Ramos (cell line): ENCODE data around the gene HNRNPF.

Source experiments
- in situ Hi-C: fragments of 300-500 bp; cut with MboI; formaldehyde crosslinking; loops from one replicate; pipeline ENCODE4 v1.14.3; 2022; ENCODE audit warnings: low sequenced_read_pairs; ENCODE audit not compliant: unreplicated experiment

Gene HNRNPF

DNA sequence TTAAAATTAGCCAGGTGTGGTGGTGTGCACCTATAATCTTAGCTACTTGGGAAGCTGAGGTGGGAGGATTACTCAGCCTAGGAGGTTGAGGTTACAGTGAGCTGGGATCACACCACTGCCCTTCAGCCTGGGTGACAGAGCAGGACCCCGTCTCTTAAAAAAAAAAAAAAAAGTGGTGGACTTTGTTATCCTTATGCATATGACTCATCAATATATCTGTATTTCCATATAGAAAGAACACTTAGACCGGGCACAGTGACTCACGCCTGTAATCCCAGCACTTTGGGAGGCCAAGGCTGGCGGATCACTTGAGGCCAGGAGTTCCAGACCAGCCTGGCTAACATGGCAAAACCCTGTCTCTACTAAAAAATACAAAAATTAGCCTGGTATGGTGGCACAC lies 13.0 kb upstream of the HNRNPF start:
- in situ Hi-C loops, result loop anchor here (25.0 kb wide), 1 partner anchor 1940 kb away; the partner anchor contains the start of gene ALOX5

DNA sequence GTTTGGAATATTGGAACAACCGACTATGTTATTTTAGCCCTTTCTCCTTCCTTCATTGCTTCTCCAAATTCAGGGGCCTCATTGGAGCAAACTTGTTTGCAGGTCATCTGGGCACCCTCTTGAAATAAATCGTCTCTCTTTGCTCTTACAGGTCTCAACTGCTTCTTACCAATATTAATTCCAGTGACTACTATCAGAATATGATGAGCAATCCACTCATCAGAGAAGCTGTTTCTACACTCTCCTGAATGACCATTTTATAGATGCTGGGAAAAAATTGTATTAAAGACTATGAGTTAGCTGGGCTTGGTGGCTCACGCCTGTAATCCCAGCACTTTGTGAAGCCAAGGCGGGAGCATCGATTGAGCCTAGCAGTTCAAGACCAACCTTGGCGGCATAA lies 12.5 kb upstream of the HNRNPF start:
- in situ Hi-C loops, result loop anchor here (25.0 kb wide), 1 partner anchor 1941 kb away; the partner anchor contains the start of gene ALOX5

DNA sequence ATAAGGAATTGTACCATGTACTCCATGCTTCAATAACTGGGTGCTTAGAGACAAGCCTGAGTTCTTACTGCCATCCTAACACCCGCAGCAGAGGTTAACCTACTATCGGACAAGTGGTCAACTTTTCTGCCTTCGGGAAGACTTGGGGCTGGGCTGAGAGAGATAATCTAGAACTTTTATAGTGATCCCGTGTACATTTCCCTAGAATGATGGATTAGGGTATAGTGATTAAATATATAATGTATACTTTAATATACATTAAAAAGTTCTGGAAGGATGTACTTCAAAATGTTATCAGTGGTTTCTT lies 12.2 kb upstream of the HNRNPF start:
- in situ Hi-C loops, result loop anchor here (25.0 kb wide), 1 partner anchor 1941 kb away; the partner anchor contains the start of gene ALOX5

DNA sequence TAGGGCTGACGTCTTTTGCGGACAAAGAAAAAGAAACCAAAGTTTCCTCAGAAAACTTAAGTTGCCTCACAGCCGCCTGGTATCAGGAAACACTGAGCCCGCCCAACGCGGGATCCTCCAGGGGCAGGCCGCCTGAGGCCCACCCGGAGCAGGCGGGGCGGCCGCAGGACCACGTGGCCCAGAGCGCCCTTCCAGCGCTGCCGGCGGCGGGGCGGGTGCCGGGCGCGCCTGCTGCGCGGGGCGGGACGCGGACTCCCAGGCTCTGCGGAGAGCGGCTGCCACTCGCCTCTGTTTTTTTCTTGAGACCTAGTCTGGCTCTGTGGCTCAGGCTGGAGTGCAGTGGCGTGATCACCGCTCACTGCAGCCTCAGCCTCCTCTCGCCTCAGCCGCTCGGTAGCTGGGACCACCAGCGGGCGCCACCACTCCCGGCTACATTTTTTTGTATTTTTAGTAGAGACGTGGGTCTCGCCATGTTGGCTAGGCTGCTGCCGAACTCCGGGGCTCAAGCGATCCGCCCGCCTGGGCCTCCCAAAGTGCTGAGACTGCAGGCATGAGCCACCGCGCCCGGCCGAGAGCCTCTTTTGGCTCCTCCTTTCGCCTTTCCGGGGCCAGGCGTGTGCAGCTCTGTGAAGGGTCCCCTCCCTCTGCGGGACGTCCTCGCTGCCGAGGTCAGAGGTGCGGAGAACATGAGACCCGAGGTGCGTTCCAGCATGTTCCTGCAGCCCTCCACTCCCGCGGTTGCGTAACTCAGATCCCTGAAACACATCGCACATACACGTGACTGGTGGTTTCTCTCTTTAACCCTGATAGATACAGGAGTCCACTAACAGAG lies 11.6 kb upstream of the HNRNPF start:
- in situ Hi-C loops, result loop anchor here (25.0 kb wide), 1 partner anchor 1942 kb away; the partner anchor contains the start of gene ALOX5

DNA sequence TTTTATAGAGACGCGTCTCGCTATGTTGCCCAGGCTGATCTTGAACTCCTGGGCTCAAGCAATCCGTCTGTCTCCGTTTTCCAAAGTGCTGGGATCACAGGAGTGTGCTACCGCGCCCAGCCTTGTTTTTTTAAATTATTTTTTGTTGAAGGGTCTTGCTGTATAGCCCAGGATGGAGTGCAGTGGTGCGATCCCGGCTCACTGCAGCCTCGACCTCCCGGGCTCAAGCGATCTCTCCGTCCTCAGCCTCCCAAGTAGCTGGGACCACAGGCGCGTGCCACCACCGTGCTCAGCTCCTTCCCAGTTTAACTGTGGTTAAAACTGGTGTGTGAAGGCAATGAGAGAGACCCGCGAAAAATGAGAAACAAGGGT lies 11.0 kb upstream of the HNRNPF start:
- in situ Hi-C loops, result loop anchor here (25.0 kb wide), 1 partner anchor 1942 kb away; the partner anchor contains the start of gene ALOX5

DNA sequence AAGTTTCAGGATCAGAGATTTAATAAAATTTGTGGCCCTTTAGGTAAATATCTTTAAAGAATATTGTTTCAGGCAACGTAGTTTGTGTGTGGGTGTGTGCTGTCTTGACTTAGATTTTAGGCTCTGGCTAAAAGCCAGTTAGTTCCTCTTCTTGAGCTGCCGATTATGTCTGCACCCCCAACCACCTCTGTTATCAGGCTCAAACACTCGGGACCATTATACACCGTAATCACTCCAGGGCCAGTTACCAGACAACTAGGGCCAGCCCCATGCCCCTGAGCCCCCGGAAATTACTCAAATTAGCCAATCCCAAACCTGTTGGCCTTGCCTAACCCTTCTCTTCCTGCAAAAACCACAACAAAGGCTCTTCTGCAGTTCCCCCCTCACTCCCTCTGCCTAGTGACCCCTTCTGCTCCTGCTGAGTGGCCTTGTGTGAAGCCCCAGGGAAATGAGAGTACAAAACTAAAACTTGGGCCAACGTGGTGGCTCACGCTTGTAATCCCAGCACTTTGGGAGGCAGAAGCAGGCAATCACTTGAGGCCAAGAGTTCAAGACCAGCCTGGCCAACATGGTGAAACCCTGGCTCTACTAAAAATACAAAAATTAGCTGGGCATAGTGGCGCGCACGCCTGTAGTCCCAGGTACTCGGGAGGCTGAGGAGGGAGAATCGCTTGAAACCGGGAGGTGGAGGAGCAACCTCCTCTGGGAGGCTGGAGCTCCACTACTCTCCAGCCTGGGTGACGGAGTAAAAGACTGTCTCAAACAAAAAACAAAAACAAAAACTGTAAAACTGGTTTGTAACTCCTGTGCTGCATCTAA lies 9.2 kb upstream of the HNRNPF start:
- in situ Hi-C loops, result loop anchor here (25.0 kb wide), 1 partner anchor 1944 kb away; the partner anchor contains the start of gene ALOX5

DNA sequence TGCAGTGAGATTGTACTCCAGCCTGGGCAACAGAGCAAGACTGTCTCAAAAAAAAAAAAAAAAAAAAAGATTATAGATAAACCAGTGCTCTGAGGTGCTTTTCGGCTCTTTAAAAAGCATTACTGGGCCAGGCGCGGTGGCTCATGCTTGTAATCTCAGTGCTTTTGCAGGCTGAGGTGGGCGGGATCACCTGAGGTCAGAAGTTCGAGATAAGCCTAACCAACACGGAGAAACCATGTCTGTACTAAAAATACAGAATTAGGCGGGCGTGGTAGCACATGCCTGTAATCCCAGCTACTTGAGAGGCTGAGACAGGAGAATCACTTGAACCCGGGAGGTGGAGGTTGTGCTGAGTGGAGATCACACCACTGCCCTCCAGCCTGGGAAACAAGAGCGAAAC lies 6.6 kb upstream of the HNRNPF start:
- in situ Hi-C loops, result loop anchor here (25.0 kb wide), 1 partner anchor 1947 kb away; the partner anchor contains the start of gene ALOX5

DNA sequence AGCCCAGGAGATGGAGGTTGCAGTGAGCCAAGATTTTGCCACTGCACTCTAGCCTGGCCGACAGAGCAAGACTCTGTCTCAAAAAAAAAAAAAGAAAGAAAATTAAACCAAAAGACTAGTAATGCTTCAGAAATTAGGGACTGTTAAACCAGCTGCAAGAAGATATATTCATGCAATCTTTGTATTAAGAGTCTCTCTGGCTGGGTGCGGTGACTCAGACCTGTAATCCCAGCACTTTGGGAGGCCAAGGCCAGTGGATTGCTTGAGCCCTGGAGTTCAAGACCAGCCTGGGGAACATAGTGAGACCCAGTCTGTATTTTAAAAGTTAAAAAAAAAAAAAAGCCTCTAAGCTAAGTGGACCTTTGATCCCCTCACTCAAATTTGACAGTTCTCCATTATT lies 2.5 kb upstream of the HNRNPF start:
- in situ Hi-C loops, result loop anchor here (25.0 kb wide), 1 partner anchor 1951 kb away; the partner anchor contains the start of gene ALOX5

DNA sequence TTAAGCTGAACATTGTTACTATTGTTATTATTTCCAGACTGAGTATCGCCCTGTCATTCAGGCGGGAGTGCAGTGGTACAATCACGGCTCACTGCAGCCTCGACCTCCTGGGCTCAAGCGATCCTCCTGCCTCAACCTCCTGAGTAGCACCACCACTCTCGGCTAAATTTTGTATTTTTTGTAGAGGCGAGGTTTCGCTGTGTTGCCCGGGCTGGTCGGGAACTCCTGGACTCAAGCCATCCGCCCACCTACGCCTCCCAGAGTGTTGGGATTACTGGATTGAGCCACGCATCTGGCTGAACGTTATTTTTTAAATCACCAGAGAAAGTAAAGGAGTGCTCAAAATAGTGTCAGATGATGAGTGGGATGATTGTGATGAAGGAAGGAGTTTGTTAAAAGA lies 1.4 kb upstream of the HNRNPF start:
- in situ Hi-C loops, result loop anchor here (25.0 kb wide), 1 partner anchor 1952 kb away; the partner anchor contains the start of gene ALOX5

DNA sequence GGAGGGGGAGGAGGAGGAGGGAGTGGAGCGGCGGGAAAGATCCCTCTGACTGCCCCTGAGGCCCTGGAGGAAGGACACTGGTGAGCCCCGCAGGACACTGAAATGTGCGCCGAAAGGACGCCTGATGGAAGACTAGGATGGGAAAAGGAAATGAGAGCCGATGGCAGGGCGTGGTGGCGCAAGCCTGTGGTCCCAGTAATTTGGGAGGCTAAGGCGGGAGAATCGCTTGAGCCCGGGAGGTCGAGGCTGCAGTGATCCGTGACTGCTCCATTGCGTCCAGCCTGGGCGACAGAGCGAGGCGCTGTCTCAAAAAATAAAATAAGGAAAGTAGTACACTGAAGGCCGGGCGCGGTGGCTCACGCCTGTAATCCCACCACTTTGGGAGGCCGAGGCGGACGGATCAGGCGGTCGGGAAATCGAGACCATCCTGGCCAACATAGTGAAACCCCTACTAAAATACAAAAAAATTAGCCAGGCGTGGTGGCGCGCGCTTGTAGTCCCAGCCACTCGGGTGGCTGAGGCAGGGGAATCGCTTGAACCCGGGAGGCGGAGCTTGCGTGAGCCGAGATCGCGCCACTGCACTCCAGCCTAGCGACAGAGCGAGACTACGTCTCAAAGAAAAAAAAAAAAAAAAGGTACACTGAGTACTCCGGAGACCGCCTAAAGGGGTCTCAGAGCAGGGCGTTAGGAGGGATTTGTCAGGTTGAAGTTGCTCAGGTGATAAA lies 561 bp upstream of the HNRNPF start:
- in situ Hi-C loops, result loop anchor here (25.0 kb wide), 1 partner anchor 1953 kb away; the partner anchor contains the start of gene ALOX5

DNA sequence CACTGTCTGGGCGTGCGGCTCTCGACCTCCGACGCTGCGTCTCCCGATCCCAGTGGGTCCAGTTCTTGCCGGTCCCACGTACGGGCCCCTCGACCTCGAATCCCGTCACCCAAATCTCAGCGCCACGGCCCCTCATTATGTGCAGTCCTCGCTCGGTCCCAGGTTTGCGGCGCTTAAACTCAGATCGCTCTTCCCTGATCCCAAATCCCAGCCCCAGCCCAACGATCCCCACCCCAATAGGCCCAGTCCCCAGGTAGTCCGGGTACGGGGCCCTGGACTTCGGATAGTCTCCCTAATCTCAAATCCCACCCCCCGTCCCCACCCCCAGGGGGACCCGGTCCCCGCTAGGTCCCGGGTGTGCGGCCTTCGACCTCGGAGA lies 666 bp downstream of the HNRNPF start:
- in situ Hi-C loops, result loop anchor here (25.0 kb wide), 1 partner anchor 1954 kb away; the partner anchor contains the start of gene ALOX5

DNA sequence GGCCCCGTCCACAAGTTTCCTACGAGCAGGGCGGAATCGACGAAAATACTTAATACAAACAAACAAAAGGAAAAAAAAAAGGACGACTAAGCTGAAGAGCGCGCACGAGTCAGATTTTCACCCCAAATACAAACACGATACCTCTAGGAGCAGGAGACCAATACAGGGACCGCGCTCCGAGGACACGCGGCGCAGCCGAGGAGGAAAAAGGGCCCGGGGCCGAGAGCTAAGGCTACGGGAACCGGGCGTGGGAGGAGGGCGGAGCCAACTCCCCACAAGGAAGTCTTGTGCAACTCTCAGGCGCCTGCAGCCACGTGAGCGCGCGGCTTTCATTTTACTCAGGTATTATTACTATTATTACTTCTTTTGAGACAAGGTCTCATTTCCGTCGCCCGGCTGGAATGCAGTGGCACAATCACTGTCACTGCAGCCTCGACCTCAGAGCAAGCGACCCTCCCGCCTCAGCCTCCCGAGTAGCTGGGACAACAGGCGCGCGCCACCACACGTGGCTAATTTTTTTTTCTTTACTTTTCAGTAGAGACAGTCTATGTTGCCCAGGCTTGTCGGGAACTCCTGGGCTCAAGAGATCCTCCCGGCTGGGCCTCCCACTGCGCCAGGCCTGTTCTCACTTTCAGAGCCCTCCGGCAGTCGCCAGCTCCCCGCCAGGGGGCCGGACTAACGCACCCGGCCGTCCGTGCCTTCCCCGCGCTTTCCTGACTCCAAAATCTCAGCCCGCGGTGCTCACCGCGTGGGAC lies 1.2 kb downstream of the HNRNPF start:
- in situ Hi-C loops, result loop anchor here (25.0 kb wide), 1 partner anchor 1955 kb away; the partner anchor contains the start of gene ALOX5

DNA sequence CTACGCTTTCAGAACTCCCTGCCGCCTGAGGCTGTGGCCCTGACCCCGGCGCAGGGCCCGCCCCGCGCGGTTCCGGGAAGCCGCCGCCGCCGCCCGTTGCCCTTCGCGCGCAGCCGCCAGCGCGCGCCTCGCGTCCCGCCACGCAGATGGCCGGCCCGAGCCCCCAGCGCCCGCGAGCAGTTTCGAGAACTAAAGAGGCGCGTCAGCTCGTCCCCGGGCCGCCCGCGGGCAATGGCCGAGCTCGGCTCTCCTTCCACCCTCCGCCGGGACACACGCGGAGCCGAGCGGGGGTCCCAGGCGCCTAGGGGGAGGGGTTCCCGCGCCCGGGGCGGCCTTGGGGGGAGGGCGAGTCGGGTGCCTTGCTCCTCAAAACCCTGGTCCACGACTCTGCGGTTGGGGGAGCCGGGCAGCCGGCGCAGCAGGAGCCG lies 1.8 kb downstream of the HNRNPF start:
- in situ Hi-C loops, result loop anchor here (25.0 kb wide), 1 partner anchor 1955 kb away; the partner anchor contains the start of gene ALOX5

DNA sequence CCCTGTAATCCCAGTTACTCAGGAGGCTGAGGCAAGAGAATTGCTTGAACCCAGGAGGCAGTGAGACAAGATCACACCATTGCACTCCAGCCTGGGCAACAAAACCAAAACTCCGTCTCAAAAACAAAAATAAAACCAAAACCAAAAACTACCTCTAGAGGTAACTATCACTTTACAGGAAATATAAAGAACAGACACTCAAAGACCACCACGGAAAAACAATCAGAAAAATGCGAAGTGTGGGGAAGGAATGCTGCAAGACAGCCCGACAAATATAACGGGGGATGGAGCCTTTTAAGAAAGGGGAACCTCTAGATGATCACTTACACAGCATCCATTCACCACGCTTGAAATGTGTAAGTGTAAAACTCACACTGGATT lies 4.3 kb downstream of the HNRNPF start:
- in situ Hi-C loops, result loop anchor here (25.0 kb wide), 1 partner anchor 1958 kb away; the partner anchor contains the start of gene ALOX5

DNA sequence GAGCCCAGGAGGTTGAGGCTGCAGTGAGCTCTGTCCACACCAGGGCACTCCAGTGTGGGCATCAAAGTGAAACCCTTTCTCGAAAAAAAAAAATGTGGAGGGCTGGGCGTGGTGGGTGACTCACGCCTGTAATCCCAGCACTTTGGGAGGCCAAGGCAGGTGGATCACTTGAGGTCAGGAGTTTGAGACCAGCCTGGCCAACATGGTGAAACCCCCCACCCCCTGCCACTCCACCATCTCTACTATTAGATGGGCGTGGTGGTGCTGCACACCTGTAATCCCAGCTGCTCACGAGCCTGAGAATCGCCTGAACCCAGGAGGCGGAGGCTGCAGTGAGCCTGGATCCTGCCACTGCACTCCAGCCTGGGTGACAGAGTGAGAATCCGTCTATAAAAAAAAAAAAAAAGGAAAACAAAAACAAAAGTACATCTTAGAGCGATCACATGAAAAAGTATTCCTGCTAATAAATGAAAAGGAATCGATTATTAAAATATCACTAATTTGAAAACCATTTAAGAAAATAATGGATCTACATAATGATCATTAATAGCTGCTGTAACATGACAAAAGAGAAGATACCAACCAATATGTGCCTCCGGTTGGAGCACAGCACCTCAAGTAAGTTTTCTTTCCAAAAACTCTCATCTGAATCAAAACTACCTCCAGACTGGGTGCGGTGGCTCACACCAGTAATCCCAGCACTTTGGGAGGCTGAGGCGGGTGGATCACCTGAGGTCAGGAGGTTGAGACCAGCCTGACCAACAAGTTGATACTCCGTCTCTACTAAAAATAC lies 4.9 kb downstream of the HNRNPF start:
- in situ Hi-C loops, result loop anchor here (25.0 kb wide), 1 partner anchor 1958 kb away; the partner anchor contains the start of gene ALOX5

DNA sequence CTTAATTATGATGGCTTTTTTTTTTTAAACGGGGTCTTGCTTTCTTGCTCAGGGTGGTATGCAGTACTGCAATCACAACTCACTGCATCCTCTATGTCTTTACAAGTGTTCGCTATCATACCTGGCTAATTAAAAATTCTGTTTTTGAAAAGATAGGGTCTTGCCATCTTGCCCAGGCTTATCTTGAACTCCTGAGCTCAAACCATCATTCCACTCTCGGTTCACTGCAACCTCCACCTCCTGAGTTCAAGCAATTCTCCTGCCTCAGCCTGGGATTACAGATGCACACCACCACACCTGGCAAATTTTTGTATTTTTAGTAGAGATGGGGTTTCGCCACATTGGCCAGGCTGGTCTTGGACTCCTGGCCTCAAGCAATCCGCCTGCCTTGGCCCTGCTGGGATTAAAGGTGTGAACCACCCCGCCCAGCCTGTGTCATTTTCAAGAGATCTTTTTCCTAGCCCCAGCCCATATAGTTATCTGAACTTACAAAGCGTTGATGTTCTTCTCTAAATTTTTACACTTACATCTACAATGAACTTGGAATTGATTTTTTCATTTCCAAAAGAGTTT lies 6.0 kb downstream of the HNRNPF start:
- in situ Hi-C loops, result loop anchor here (25.0 kb wide), 1 partner anchor 1959 kb away; the partner anchor contains the start of gene ALOX5

DNA sequence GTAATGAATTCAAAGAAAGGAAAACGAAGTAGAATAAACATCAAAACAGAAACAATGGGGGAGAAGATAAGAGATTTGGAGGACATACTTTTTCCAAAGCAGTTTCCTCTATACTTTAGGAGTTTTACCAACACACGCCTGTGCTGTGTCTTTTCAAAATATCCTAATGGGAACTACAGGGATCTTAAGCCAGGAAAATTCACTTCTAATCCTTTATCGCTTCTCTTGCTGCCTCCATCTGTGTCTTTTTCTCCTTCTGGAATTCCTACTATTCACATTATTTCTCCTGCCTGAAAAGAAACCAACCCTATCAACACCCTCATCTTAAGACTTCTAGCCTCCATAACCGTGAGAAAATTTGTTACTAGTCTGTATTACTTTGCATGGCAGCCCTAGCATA lies 6.8 kb downstream of the HNRNPF start:
- in situ Hi-C loops, result loop anchor here (25.0 kb wide), 1 partner anchor 1960 kb away; the partner anchor contains the start of gene ALOX5

DNA sequence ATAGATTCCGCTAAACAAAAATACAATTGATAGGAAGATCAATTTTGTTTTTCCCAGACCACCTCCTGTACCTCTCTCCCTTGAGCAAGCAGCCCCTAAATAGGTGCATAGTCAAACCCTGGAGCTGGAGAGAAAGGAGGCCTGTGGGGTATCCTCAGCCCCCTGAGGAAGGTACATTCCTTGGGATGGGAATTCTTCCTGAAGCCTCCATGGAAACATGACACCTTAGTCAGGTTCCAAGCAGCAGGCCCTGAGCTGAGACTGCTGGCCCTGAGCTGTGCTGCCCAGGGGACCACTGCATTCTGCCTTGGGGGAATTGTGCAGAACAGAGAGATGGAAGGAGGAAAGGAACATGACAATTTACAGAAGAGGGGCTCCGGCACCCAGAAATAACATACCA lies 7.4 kb downstream of the HNRNPF start:
- in situ Hi-C loops, result loop anchor here (25.0 kb wide), 1 partner anchor 1961 kb away; the partner anchor contains the start of gene ALOX5
